ENCODE measurements around the gene CACNG1.

Gene CACNG1

DNA sequence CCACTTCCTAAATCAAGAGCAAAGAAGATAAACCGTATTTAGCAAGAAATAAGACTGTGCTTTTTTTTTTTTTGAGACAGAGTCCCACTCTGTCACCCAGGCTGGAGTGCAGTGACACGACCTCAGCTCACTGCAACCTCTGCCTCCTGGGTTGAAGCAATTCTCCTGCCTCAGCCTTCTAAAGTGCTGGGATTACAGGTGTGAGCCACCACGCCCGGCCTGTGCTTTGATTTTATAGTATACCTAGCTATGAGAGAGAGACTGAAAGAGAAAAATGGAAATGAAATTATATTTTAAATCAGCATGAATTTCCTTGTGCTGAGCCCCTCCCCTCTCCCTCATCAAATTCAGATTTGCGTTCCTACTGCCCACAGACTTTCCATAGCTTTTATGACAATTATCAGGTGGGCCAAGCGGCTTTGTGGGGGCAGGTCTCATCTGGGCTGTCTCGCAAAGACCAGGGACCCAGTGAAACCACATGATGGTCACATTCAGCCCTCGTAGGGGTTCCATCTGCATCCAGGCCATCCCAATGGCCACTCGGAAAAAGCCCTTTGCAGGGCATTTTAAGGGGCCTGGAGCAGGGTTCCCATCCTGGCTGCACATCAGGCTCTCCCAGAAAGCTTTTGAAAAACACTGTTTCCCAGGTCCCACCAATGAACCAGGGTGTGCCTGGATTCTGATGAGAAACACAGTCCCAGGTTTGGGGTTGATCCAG, 8.5 kb downstream of the CACNG1 start:
- DNase-seq: no peak

DNA sequence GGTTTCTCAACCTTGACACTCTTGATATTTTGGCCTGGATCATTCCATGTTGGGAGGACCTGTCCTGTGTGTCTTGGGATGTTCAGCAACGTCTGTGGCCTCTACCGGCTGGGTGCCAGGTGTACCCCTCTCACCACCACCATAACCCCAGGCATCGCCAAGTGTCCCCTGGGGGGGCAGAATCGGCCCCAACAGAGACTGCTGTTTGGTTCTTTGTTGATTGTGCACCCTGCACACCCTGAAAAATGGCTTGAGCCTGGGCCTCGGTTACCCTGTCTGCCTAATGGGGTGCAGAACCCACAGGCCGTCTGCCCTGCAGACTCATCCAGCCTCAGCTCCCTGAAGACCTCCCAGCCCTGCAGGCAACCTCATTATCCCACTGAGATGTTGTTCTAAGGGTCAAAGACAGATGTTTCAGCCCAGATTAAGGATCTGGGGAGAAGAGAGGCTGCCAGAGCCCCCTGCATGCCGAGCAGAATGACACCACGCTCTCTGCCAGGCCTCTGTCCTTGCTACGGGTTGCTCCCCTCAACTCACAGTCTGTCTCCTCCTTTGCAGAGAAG, 9.2 kb downstream of the CACNG1 start:
- no peak for DNase-seq

DNA sequence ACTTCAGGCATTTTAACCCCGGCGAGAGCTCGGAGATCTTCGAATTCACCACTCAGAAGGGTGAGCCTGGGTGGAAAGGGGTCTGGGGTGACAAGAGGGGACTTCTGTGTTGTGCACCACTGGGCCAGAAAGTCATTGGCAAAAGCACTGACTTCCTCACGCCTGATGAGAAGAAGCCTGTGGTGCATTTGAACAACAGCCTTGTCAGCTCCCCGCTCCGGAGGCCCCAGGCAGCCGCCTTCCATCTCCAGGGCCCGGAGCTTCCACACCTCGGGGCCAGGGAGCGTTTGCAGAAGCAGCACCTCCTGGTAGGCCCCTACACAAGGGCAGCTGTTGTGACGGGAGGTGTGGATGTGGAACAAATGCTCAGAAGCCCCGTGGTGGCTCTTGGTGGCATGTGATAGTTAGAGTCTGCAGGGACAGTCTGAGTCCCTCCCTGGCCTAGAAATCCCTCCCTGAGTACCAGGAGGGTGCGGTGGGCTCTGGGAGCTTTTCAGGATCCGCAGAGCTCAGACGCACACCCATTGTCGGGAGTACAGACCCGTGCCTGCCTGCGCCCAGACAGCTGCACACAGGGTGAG, 9.7 kb downstream of the CACNG1 start:
- no peak for DNase-seq

DNA sequence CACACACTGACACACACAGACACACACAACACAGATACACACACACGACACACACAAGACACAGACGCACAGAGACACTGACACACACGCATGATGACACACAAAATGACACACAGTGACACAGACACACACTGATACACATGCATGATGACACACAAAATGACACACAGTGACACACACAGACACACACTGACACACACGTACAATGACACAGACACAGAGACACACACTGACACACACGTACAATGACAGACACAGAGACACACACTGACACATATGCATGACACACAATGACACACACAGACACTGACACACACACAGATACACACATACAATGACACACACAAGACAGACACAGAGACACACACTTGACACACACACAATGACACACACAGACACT, 10.3 kb downstream of the CACNG1 start:
- no peak for DNase-seq

DNA sequence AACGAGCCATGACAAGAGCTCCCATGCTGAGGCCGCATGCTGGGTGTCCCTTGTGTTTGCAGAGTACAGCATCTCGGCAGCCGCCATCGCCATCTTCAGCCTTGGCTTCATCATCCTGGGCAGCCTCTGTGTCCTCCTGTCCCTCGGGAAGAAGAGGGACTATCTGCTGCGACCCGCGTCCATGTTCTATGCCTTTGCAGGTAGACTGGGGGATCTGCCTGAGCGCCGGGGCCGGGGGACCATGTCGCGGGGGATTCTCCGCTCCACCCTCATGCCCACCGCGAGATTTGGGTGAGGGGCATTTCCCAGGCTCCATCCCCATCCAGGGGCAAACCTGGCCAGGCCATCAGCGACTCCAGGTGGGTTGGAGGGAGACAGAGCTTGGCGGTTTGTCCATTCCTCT, 10.7 kb downstream of the CACNG1 start:
- no peak for DNase-seq

DNA sequence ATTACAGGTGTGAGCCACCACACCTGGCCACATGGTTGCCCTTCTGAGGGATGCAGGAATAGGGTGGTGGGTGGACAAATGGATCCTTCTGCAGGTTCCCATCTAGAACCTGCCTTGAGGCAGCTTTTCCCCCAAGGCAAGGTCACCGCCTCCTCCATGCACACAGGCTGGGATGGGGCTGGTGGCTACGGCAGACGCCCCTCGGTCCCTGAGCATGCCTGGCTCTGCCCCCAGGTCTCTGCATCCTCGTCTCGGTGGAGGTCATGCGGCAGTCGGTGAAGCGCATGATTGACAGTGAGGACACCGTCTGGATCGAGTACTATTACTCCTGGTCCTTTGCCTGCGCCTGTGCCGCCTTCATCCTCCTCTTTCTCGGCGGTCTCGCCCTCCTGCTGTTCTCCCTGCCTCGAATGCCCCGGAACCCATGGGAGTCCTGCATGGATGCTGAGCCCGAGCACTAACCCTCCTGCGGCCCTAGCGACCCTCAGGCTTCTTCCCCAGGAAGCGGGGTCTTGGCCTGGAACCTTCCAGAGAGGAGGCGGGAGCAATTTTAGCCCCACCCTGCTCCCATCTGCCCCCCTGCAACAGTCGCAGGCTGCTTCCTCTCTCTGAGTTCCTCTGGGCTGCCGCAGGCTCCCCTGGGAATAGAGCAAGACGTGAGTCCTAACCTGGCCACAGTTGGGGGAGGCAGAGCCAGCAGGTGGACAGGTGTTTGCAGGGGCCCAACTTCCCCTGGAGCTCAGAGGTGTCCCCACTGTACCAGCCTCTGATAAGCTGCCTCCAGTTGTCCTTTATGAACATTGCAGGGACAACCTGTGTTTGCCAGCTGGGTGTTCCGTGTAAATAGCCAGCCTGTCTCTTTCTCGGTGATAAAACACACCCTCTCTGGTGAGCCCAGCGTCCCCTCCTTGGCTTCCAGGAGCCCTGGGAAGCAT, 11.7 kb downstream of the CACNG1 start:
- DNase-seq: no peak

DNA sequence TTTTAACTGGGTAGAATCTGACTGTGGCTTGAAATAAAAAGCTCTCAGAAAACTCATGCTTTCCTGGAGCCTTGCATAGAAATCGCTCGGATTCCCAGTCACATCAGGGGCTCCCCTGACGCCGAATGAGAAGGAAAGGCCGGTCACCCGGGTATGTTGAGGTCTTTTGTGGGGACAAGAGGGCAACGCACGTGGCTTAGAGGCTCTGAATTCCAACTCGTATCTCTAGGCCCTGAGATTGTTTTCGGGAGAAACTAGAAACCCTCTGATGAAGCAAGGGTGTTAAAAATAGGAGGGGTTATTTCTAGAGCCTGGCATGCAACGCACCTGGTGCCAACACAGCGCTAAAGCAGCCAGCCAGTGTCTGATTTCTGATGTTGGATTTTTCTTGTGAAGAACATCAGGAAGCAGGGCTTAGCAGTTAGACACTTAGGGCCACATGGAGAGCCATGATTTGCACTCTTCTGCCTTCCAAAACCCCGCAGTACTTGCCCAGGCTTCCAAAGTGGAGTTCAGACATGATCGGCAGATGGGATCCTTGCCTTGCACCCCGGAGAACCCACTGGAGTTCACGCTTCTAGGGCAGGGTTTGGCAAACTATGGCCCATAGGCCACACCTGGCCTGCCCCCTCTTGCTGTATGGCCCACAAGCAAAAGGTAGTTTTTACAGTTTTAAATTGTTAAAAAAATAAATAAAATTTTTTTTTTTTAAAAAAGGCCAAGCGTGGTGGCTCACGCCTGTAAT, 12.6 kb downstream of the CACNG1 start:
- DNase-seq: no peak

DNA sequence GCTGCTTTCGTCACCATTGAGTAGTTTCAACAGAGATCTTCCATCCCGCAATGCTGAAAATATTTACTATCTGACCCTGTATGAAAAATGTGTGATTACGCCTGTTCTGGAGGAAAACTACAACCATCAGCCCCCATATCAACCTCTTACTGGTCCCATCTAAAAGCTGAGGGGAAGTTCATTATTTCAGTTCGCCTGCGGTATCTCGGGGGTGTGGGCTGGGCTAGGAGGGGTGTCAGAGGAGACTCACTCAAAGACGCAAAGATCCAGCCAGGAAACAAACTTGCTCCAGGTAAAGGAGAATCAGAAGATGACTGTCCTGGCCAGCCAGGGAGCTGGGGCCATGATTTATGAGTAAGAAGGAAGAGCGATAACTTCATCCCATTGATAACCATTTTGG, 13.7 kb downstream of the CACNG1 start:
- no peak for DNase-seq

DNA sequence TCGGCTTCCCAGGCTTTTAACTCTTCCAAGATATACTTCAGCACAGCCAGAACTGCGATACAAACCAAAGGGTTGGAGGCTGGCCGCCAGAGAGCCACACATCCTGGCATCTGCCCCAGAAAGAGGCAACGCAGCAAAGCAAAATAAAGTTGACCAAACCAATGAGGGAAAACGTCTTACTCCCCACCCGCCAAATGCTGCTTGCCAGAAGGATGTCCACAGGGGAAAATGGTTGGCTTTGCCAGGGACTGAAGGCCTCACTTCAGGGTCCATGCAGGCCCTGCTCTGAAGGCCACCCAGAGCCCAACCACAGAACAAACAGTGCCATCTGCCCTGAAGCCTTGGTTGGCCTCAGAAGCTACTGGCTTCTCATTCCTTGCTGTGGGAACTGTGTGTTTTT, 15.0 kb downstream of the CACNG1 start:
- no peak for DNase-seq

DNA sequence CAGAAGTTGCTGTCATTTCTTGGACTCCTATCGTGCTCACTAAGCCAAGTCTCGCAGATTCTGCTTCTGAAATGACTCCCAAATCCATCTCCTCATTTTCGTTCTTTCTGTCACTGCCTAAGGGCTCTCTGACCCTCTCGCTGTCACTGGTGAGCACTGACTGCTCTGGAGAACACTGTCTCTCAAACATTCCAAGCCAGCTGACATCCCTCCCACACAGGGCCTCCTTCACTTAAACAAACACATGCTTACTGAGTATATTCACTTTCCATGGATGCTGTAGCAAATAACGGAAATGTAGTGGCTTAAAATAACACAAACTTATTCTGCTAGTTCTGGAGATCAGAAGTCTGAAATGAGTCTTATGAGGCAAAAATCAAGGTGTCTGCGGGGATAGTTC, 18.8 kb downstream of the CACNG1 start:
- DNase-seq: no peak

DNA sequence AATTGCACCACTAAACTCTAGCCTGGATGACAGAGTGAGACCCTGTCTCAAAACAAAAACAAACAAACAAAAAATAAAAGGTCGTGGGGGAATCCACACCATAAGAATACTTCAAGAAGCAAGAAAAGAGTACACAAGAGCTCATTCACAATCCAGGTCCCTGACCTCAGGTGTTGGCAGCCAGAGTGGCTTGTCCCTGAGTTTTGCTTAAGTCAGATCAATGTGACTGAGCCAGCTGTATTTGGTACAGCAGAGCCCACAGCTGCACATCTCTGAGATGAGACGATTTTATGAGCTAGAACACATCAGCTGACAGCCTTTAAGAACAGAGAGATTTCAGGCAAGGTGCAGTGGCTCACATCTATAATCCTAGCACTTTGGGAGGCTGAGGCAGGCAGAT, 22.4 kb downstream of the CACNG1 start:
- no peak for DNase-seq

DNA sequence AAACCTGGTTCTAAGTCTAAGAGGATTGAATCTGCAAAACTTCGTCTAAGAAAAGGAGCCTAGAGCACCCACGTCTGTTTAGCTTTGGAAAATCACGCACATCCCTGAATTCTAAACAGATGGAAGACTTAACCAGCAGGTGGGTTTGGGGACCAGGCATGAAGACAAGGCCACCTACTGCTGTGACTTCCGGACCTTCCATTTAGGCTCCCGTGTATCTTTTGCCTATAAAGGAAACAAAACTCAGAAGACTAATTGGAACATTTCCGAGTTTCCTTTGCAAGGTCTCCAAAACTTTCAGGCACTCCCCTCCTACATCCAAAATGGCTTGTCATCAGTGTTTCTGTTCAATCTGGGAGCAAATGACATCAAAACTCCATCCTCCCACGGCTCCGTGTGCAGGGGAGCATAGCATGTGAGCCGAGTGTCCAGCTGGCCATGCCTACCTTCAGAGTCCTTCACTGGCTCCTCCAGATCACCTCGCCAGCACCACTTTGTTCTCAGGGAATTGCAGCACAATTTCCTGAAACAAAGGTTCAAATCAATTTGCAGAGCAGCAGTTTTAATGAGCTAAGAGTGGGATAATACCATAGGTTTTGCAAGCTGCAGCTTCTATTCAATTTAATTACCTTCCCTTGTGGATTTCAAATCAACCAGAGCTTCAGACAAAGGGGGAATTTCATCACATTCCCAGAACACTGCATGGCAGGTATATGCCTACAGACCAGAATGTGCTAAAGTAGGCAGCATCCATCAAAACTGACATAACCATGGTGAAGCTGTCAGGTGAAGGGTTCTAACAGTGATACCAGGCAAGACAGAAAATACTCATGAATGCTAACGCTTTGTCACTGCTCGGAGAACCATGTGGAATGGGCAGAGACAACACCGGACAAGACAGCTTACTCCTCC, 23.5 kb downstream of the CACNG1 start:
- no peak for DNase-seq

DNA sequence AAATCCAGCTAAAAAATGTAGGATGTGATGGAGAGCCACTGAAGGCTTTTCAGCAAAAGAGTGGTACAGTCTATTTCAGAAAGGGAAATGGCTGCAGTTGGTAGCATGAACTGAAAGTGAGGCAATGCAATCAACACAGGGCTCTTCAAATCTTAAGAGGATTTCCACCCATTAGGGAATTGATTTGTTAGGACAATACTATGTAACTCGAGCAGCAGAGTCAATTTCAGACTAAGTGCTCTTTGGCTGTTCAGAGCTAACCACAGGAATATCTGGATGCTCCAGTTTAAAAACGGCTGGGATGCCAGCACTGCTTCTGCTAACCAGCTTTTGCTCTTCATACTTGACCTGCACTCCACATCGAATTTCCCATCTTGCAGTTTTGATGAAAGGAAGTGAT, 24.6 kb downstream of the CACNG1 start:
- no peak for DNase-seq

DNA sequence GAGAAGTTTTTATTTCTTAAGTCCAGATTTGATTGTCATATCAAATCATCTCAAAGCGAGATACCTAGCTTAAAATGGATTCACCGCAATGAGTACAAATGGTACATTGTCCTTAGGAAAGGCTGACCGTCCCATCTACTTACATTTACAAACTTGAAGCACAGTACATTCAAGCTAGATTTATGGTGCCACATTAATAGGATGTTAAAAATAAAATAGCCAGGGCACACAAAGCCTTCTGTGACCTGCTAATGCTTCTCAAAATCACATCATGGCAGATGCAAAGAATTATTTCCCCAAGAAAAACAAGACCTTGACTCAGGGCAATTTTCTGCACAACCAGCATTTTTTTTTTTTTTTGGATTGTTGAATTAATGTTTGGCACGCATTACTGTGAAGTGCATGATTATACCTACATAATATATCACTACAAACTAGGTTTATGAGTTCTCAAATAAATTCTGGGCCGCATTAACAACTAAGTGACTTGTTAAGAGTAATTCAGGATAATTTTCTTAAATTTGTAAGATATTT, 25.3 kb downstream of the CACNG1 start:
- DNase-seq: no peak

DNA sequence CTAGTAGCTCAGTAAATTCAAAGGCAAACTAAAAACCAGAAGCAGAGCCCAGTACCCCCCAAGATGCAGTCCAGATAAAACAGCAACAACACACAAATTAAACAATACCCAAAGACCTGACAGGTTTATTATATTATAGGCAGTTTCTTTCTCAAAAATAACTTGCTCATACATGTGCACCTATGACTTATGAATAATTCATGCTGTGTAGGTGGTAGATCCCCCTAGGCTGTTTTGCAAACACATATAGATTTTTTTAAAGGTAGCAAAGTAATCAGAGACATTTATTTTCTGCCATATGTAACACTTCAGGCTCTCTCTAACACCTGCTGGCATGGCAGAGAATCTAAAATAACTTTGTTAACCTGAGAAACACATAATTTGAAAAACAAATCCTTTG, 27.2 kb downstream of the CACNG1 start:
- no peak for DNase-seq

DNA sequence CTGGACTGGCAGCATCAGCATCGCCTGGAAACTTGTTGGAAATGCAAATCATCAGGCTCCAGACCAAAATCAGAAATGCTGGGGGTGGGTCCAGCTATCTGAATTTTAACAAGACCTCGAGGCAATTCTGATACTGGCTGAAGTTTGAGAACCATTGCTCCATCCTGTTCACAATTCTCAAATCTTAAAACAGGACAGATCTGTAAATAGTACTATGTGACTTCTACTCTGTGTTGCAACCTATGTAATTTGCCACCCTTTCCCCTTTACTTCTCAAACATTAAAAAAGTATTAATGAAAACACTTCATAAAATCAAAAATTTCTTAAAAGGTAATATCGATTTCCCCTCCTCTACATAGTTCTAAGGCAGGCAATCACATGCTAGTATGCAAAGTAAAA, 28.5 kb downstream of the CACNG1 start:
- DNase-seq: no peak

DNA sequence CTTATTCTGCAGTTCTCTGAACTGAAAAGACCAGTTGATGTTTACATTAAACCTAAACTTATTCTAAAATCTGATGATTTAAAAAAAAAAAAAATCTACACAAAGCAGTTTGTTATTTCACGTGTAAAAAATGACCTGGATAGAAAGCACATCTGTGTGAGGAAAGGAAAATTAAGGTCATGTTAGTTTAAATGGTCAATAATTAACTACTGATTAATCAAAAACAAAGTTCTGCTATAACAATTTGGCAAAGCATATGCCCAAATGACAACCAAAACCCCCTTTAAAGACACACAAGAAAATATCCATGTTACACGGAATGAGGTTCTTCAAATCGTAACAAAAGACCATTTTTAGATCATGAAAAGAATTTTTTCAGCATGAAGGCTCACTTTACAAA, 30.4 kb downstream of the CACNG1 start:
- DNase-seq: no peak

DNA sequence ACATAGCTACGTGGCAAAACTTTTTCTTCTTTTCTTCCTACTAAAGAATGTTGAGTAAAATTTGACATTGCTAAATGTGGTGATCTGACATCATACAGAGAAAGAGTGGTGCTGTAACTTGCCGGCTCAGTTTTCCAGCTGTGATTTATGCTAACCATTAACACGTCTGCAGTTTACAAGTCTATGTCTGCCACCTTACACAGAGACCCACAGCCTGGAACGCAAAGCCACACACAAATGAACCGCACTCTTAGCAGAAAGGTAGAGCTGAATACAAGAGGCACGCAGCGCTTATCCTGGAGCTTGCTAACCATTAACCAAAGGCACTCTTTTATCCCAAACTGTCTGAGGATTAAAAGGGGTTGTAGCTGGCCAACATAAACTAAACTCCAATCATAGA, 31.9 kb downstream of the CACNG1 start:
- no peak for DNase-seq

DNA sequence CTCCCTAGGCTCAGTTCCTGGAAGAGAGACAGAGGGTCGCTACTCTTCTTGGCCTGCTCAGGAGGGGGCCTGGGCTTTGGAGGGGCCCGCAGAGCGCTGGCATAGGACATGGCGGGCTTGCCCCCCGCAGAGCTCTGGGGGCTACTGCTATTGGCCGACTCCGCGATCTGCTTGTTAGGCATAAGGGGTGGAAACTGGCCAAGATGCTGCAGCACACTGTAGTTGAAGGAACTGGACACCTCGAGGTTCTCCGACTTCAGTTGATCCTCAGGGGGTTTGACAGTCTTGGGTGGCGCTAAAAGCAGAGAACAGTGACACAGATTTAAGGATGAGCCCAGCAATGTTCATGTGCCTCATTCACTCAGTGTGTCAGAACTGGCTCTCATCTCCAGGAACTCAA, 33.9 kb downstream of the CACNG1 start:
- no peak for DNase-seq

DNA sequence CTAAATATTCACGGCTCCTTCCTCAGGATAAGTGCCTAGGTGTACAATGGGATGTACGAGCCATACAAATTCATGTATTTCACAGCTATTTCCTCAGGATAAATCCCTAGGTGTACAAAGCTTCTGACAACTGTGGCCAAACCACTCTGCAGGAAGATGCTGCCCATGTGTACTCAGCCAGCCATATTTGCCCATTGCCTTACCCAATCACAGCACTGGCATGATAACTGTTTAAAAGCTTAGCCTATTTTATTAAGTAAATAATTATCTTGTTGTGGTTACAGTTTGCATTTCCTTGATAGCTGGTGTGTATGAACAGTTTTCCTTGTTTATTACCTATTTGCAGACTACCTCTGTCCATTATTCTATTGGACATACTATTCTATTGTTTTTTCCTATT, 35.1 kb downstream of the CACNG1 start:
- DNase-seq: no peak

DNA sequence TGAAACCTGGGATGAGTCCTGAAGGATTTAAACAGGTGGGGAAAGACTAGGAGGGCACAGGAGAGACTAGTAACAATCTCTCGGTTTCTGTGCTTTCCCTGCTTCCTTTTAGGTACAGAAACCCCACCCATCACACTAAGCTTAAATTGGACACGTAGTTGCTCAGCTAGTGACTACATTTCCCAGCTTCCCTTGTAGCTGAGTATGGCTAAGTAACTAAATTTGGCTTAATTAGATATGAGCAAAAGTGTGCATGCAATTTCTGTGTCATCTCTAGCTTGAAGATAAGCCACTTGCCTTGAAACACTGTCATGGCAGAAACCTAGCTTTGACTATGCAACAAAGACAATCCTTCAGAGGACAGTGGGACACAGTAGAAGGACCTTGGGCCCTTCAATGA, 36.5 kb downstream of the CACNG1 start:
- DNase-seq: peak; percentile 15

DNA sequence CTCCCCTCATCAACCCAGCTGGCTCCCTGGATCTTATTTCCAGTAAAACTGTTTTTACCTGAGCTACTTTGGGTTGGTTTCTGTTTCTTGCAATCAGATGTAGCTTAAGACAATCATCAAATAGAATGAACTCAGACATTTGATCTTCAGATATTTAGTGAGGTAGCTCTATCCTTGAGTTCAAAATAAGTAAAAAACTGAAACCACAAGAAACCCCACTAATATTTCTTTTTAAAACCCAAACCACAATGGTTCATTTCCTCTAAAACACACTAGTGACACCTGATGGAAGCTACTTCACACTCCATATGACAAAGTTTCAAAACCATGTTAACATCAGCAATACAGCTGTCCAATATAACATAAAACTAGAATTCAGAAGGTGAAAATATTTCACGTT, 37.8 kb downstream of the CACNG1 start:
- DNase-seq: peak; percentile 48
